KBM-7 (cell line): ENCODE results near the gene TRIM60.
A peak's percentile ranks its signal among the peaks of the same experiment; 100 is the strongest.
"Not testable (repeated sequence)": the region's sequence is repeated elsewhere in the genome, so short reads cannot be mapped to it uniquely, and the experiment has no call there.

Experiments used
- DNase-seq: peaks from one replicate; pipeline ENCODE4 v3.0.0-alpha.2; 2015
- in situ Hi-C: fragments of 300-500 bp; cut with MboI; formaldehyde crosslinking; loops from 2 replicates; pipeline ENCODE4 v1.14.3; 2020; ENCODE audit warnings: low sequenced_read_pairs, low pct_unique_long_range_greater_than_20kb, mixed read lengths

TRIM60 gene

GRCh38 chr4:165027762-165028402, 3.9 kb upstream of the TRIM60 start:
- DNase-seq: no peak

GRCh38 chr4:165048170-165048569, 16.4 kb downstream of the TRIM60 start:
- no peak for DNase-seq
- in situ Hi-C loops: no loop called here

More at GRCh38 chr4:165027762-165028402, 3.9 kb upstream of the TRIM60 start:
- in situ Hi-C loops: no loop called here

- in situ Hi-C loops: no loop called here
- no peak for DNase-seq
These were observed 20.8 kb downstream of the TRIM60 start for GRCh38 chr4:165052627-165053026.

- in situ Hi-C loops: no loop called here
- no peak for DNase-seq
These were observed 21.8 kb downstream of the TRIM60 start, which contains the start of gene TRIM75 for GRCh38 chr4:165053645-165054044. Gene TRIM75, plus strand, starts transcription at chr4:165053866. Its CDS starts 5,282 bp downstream, at chr4:165059148.

GRCh38 chr4:165055601-165056000, 23.8 kb downstream of the TRIM60 start:
- in situ Hi-C loops: no loop called here
- DNase-seq: no peak

- in situ Hi-C loops: no loop called here
- DNase-seq: no peak
These were observed 26.9 kb downstream of the TRIM60 start for GRCh38 chr4:165058666-165059065.

- in situ Hi-C loops: no loop called here
- DNase-seq: no peak
These were observed 27.6 kb downstream of the TRIM60 start for GRCh38 chr4:165059386-165059785.

GRCh38 chr4:165060938-165061337, 29.1 kb downstream of the TRIM60 start:
- in situ Hi-C loops: no loop called here
- no peak for DNase-seq

GRCh38 chr4:165070560-165070959, 38.8 kb downstream of the TRIM60 start:
- in situ Hi-C loops: no loop called here
- no peak for DNase-seq

GRCh38 chr4:165073346-165073745, 41.5 kb downstream of the TRIM60 start:
- DNase-seq, in situ Hi-C loops: not testable (repeated sequence)

GRCh38 chr4:165077034-165077578, 45.3 kb downstream of the TRIM60 start:
- no peak for DNase-seq
- in situ Hi-C loops: no loop called here

- DNase-seq: peak; percentile 19
- in situ Hi-C loops: no loop called here
These were observed 47.7 kb downstream of the TRIM60 start for GRCh38 chr4:165079476-165079875.

- DNase-seq, in situ Hi-C loops: not testable (repeated sequence)
These were observed 53.0 kb downstream of the TRIM60 start for GRCh38 chr4:165084787-165085186.

GRCh38 chr4:165085946-165086345, 54.1 kb downstream of the TRIM60 start:
- in situ Hi-C loops: no loop called here
- DNase-seq: no peak

GRCh38 chr4:165088366-165088765, 56.6 kb downstream of the TRIM60 start:
- in situ Hi-C loops: no loop called here
- DNase-seq: no peak
